Endothelial cell of umbilical vein (primary cell): ENCODE measurements around the gene PIBF1. TPM values are rescaled to one million over a fixed set of nuclear protein-coding genes. Genes with fewer than 3 reads are reported as not detected.

ENCODE experiments used
- BruUV-seq: library from RNA; stranded (reverse); fragments of 400-500 nt; replicated peaks from 2 replicates; lab custom pipeline; 2021; lab: Mats Ljungman, UMichigan
- CTCF ChIA-PET: fragments of 300-600, 350-600 bp; sonication (Branson Sonifier 250); formaldehyde crosslinking; loops from one replicate; lab custom pipeline; 2021; ENCODE audit warnings: antibody characterized with exemption, inconsistent platforms; lab: Charles Lee
- POLR2A ChIA-PET: fragments of 300-600, 350-600 bp; sonication (Branson Sonifier 250); formaldehyde crosslinking; loops from one replicate; lab custom pipeline; 2021; ENCODE audit warnings: antibody characterized with exemption, inconsistent platforms; lab: Charles Lee
- DNase-seq: peaks from one replicate; pipeline ENCODE4 v3.0.0-alpha.2; 2011; ENCODE audit warnings: low read depth, low spot score
- FAIRE-seq: peaks from 2 replicates; lab custom pipeline; 2011; peaks lifted over from hg19 to GRCh38; lab: Jason Lieb, UNC
- H2AFZ ChIP-seq: 2 replicates; pipeline ENCODE4 v1.6.0; 2012; ENCODE audit warnings: low read depth, low read length, control low read depth, inconsistent platforms
- H3K27ac ChIP-seq: 2 replicates; pipeline ENCODE4 v1.5.1; 2011; ENCODE audit warnings: low read depth, mild to moderate bottlenecking, control low read depth, low read length, moderate library complexity; ENCODE audit not compliant: insufficient read depth
- H3K27me3 ChIP-seq, 2 experiments: 2 replicates each; pipeline versions ENCODE4 v1.6.0 to v1.6.1; 2011; ENCODE audit warnings: low read length in 2 of 2, mixed read lengths in 1 of 2; ENCODE audit not compliant: control insufficient read depth in 2 of 2, insufficient read depth in 2 of 2
- H3K36me3 ChIP-seq, 2 experiments: 2 replicates in 1 of 2; 3 replicates in 1 of 2; pipeline ENCODE4 v1.5.1; 2011; ENCODE audit warnings: low read length in 2 of 2, mild to moderate bottlenecking in 1 of 2, moderate library complexity in 1 of 2; ENCODE audit not compliant: control insufficient read depth in 2 of 2, insufficient read depth in 2 of 2; ENCODE audit errors: extremely low read depth in 1 of 2
- H3K4me1 ChIP-seq: 3 replicates; pipeline ENCODE4 v1.5.1; 2011; ENCODE audit warnings: mild to moderate bottlenecking, low read length; ENCODE audit not compliant: control insufficient read depth, insufficient read depth; ENCODE audit errors: extremely low read depth
- H3K4me2 ChIP-seq: 2 replicates; pipeline ENCODE4 v1.6.1; 2011; ENCODE audit warnings: low read length, control low read depth, mixed read lengths; ENCODE audit not compliant: insufficient read depth
- H3K4me3 ChIP-seq, 3 experiments: fragments of 200-600 bp in 1 of 3; sonication (generic), shearing (Covaris generic) in 1 of 3; replicated peaks in 1 of 3; 2 replicates each; pipeline ENCODE4 v1.5.1; 2011 to 2016; ENCODE audit warnings: control low read depth in 3 of 3, low read length in 3 of 3, mild to moderate bottlenecking in 2 of 3, inconsistent platforms in 1 of 3, low read depth in 1 of 3, moderate library complexity in 1 of 3; ENCODE audit not compliant: insufficient read depth in 1 of 3
- H3K79me2 ChIP-seq: 2 replicates; pipeline ENCODE4 v1.6.0; 2012; ENCODE audit warnings: low read length, inconsistent platforms; ENCODE audit not compliant: control insufficient read depth, insufficient read depth
- H3K9ac ChIP-seq: replicated peaks from 2 replicates; pipeline ENCODE3; 2011; ENCODE audit warnings: low read length, control low read depth; ENCODE audit not compliant: insufficient read depth; ENCODE audit errors: extremely low read depth
- H3K9me1 ChIP-seq: replicated peaks from 3 replicates; pipeline ENCODE4 v1.6.0; 2011; ENCODE audit warnings: mild to moderate bottlenecking, low read length; ENCODE audit not compliant: control insufficient read depth, insufficient read depth; ENCODE audit errors: extremely low read depth
- H3K9me3 ChIP-seq: replicated peaks from 2 replicates; pipeline ENCODE4 v1.5.1; 2012; ENCODE audit warnings: low read length, inconsistent platforms; ENCODE audit not compliant: control insufficient read depth, insufficient read depth
- H4K20me1 ChIP-seq: replicated peaks from 2 replicates; pipeline ENCODE3; 2011; ENCODE audit warnings: mild to moderate bottlenecking, low read length; ENCODE audit not compliant: control insufficient read depth, insufficient read depth; ENCODE audit errors: extremely low read depth
- EZH2 ChIP-seq: IDR thresholded peaks from 2 replicates; pipeline ENCODE4 v1.6.1; 2012; ENCODE audit warnings: borderline replicate concordance, low read depth, mild to moderate bottlenecking, moderate library complexity, low read length, inconsistent platforms; ENCODE audit not compliant: severe bottlenecking
- FOS ChIP-seq: IDR thresholded peaks from 2 replicates; pipeline ENCODE4 v1.6.1; 2011; ENCODE audit warnings: mild to moderate bottlenecking, low read length, moderate library complexity, borderline replicate concordance; ENCODE audit not compliant: insufficient read depth
- GATA2 ChIP-seq: IDR thresholded peaks from 2 replicates; pipeline ENCODE4 v1.7.0; 2011; ENCODE audit warnings: low read depth, mild to moderate bottlenecking, moderate library complexity, mixed read lengths, low read length; ENCODE audit not compliant: insufficient read length, insufficient read depth
- JUN ChIP-seq: IDR thresholded peaks from 2 replicates; pipeline ENCODE4 v1.6.1; 2011; ENCODE audit warnings: borderline replicate concordance, low read depth; ENCODE audit not compliant: insufficient read length, insufficient read depth
- MYC ChIP-seq: IDR thresholded peaks from one replicate; pipeline ENCODE4 v1.6.1; 2011; ENCODE audit warnings: mild to moderate bottlenecking, low read depth, low read length
- POLR2A ChIP-seq: IDR thresholded peaks from 2 replicates; pipeline ENCODE4 v1.6.1; 2012; ENCODE audit warnings: low read depth, mild to moderate bottlenecking, control low read depth, low read length
- POLR2AphosphoS5 ChIP-seq: IDR thresholded peaks from 2 replicates; pipeline ENCODE4 v1.6.1; 2012; ENCODE audit warnings: low read depth, mild to moderate bottlenecking, control low read depth, low read length, moderate library complexity; ENCODE audit not compliant: insufficient read depth
- dilution Hi-C: fragments of 300-500 bp; cut with MboI; formaldehyde crosslinking; loops from one replicate; pipeline ENCODE4 v1.15.0; 2019; ENCODE audit warnings: low sequenced_read_pairs; ENCODE audit not compliant: extremely low pct_ligation_motif_present
- intact Hi-C: fragments of 100-400 bp; cut with micrococcal nuclease; formaldehyde crosslinking; loops from one replicate; pipeline ENCODE4 v1.10.0; 2022
- polyA plus RNA-seq, 4 experiments: library from polyadenylated mRNA; depleted of rRNA in 3 of 4; stranded (reverse) in 3 of 4; unstranded in 1 of 4; fragments of >200 nt; gene quantifications; 2 replicates each; pipeline versions ENCODE4 v1.2.1 to v1.2.3, GENCODE V29; 2011 to 2012; ENCODE audit warnings: missing spikeins in 1 of 4
- total RNA-seq: library from RNA; stranded (reverse); gene quantifications from 2 replicates; pipeline ENCODE4 v1.2.3, GENCODE V29; 2021
- TF ChIP-seq, protein P1 (sequence below), 2 donors: IDR thresholded peaks; 1 replicate in 1 of 2; 2 replicates in 1 of 2; pipeline ENCODE4 v1.5.1; 2011; ENCODE audit warnings: low read length in 2 of 2, mild to moderate bottlenecking in 2 of 2, moderate library complexity in 2 of 2, control low read depth in 1 of 2, inconsistent platforms in 1 of 2, low read depth in 1 of 2; ENCODE audit not compliant: insufficient read depth in 1 of 2; ENCODE audit errors: extremely low read depth in 1 of 2
- TF ChIP-seq, protein P2 (sequence below): IDR thresholded peaks from 2 replicates; pipeline ENCODE4 v1.6.1; 2011; ENCODE audit not compliant: insufficient read depth, insufficient read length

PIBF1 gene
- total and polyA plus RNA-seq, 2 donors (not counting 3 experiments of a cell fraction or from before 2014, with no cell fraction given), result 1.4 to 18.4 TPM

DNA sequence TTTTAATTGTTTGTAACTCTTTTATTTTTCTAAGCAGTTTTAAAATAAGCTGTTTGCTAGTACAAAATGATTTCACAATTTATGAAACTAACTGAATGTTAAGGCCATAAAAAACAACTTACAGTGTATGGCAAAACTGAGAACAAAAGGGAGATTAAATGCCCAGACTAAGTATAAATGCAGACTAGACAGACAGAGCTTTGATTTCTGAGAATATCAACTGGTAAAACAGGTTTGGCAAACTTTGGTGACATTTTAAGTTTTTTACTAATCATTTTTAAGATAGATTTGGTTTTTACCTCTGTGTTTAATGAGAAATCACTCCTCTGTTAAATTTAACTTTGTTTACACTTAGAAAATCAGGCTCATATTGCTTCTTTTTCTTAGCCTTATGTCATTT is 149.4 kb downstream of the PIBF1 start:
- no peak overlapping the region for H3K27ac ChIP-seq
- no peak overlapping the region for H2AFZ ChIP-seq
- dilution Hi-C loops, result no loop called here
- no peak for DNase-seq
- intact Hi-C loops, result no loop called here
- BruUV-seq, result no TSS peak
- no peaks in the 10 kb centered on the region for H4K20me1 ChIP-seq
- no peak overlapping the region for H3K4me3 ChIP-seq
- CTCF ChIA-PET, result interaction anchor here (0.7 kb wide), 1 partner anchor 19 kb away, joined by 3 read pairs; no protein-coding TSS in a partner anchor
- H3K4me1 ChIP-seq, result no peaks in the 10 kb centered on the region
- no peaks in the 10 kb centered on the region for H3K36me3 ChIP-seq
- FAIRE-seq, result no peak
- POLR2A ChIA-PET, result no interaction called here
- H3K9ac ChIP-seq, result no peak overlapping the region
- H3K4me2 ChIP-seq, result no peak overlapping the region
- no peaks in the 10 kb centered on the region for H3K27me3 ChIP-seq
- no peaks in the 10 kb centered on the region for H3K9me1 ChIP-seq
- H3K9me3 ChIP-seq, result no peaks in the 10 kb centered on the region
- TF ChIP-seq GATA2 (no peak), POLR2AphosphoS5 (no peak), POLR2A (no peak), MYC (no peak), EZH2 (no peak), FOS (no peak), JUN (no peak)
- TF ChIP-seq, protein P1, sequence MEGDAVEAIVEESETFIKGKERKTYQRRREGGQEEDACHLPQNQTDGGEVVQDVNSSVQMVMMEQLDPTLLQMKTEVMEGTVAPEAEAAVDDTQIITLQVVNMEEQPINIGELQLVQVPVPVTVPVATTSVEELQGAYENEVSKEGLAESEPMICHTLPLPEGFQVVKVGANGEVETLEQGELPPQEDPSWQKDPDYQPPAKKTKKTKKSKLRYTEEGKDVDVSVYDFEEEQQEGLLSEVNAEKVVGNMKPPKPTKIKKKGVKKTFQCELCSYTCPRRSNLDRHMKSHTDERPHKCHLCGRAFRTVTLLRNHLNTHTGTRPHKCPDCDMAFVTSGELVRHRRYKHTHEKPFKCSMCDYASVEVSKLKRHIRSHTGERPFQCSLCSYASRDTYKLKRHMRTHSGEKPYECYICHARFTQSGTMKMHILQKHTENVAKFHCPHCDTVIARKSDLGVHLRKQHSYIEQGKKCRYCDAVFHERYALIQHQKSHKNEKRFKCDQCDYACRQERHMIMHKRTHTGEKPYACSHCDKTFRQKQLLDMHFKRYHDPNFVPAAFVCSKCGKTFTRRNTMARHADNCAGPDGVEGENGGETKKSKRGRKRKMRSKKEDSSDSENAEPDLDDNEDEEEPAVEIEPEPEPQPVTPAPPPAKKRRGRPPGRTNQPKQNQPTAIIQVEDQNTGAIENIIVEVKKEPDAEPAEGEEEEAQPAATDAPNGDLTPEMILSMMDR (IDR thresholded peaks at IDR 0.05; ENCODE audit: extremely low read depth in 1 of 2, insufficient read depth in 1 of 2, low read depth in 1 of 2, low read length in 2 of 2), result no peak
- TF ChIP-seq, protein P2, sequence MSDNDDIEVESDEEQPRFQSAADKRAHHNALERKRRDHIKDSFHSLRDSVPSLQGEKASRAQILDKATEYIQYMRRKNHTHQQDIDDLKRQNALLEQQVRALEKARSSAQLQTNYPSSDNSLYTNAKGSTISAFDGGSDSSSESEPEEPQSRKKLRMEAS, result no peak
- no peaks in the 10 kb centered on the region for H3K79me2 ChIP-seq
